CD4-positive, alpha-beta T cell treated with Interleukin-15 for 1 hour (primary cell): Measurements from ENCODE around the gene ZNF112.
"Not testable (repeated sequence)": the region's sequence is repeated elsewhere in the genome, so short reads cannot be mapped to it uniquely, and the experiment has no call there.

Source experiments
- DNase-seq: peaks from one replicate; pipeline ENCODE4 v3.0.0-alpha.2; 2020

The ZNF112 gene

GRCh38 chr19:44356383-44357111, at the start of gene ZNF112:
ZNF112 (minus strand) TSS chr19:44356680; CDS start chr19:44340539, 16,141 bp downstream.
- DNase-seq, result peak; percentile 34

- peak; percentile 86 for DNase-seq
Measured at GRCh38 chr19:44401139-44402115, 44.9 kb upstream of the ZNF112 start, which contains the start of gene ZNF285. ZNF285 (minus strand) TSS chr19:44401608; CDS start chr19:44397213, 4,395 bp downstream.

- DNase-seq, result not testable (repeated sequence)
Measured at GRCh38 chr19:44389268-44389667, 32.8 kb upstream of the ZNF112 start.

- DNase-seq, result no peak
Measured at GRCh38 chr19:44374789-44375188, 18.3 kb upstream of the ZNF112 start.

GRCh38 chr19:44371815-44372480, 15.5 kb upstream of the ZNF112 start:
- DNase-seq, result no peak

- DNase-seq, result no peak
Measured at GRCh38 chr19:44367024-44367423, 10.5 kb upstream of the ZNF112 start.

GRCh38 chr19:44346556-44346955, 9.9 kb downstream of the ZNF112 start:
- DNase-seq, result no peak

GRCh38 chr19:44345959-44346358, 10.5 kb downstream of the ZNF112 start:
- DNase-seq, result no peak

GRCh38 chr19:44344255-44344654, 12.2 kb downstream of the ZNF112 start:
- DNase-seq, result no peak

GRCh38 chr19:44341794-44342193, 14.7 kb downstream of the ZNF112 start:
- DNase-seq, result no peak

- DNase-seq, result not testable (repeated sequence)
Measured at GRCh38 chr19:44334639-44335038, 21.8 kb downstream of the ZNF112 start.

GRCh38 chr19:44332145-44332544, 24.3 kb downstream of the ZNF112 start:
- DNase-seq, result no peak

GRCh38 chr19:44315883-44316282, 40.6 kb downstream of the ZNF112 start:
- no peak for DNase-seq

- no peak for DNase-seq
Measured at GRCh38 chr19:44313231-44313630, 43.2 kb downstream of the ZNF112 start.

GRCh38 chr19:44308011-44308410, 48.5 kb downstream of the ZNF112 start:
- no peak for DNase-seq

- no peak for DNase-seq
Measured at GRCh38 chr19:44306283-44306682, 50.2 kb downstream of the ZNF112 start.

- DNase-seq, result no peak
Measured at GRCh38 chr19:44305457-44305856, 51.0 kb downstream of the ZNF112 start.

GRCh38 chr19:44304659-44305193, 51.8 kb downstream of the ZNF112 start, which contains the start of gene ZNF235:
ZNF235 (minus strand) TSS chr19:44305025; CDS start chr19:44303404, 1,621 bp downstream.
- peak; percentile 82 for DNase-seq

- DNase-seq, result no peak
Measured at GRCh38 chr19:44303976-44304568, 52.4 kb downstream of the ZNF112 start.

GRCh38 chr19:44303320-44303719, 53.2 kb downstream of the ZNF112 start:
- DNase-seq, result no peak

- no peak for DNase-seq
Measured at GRCh38 chr19:44284968-44285367, 71.5 kb downstream of the ZNF112 start.

GRCh38 chr19:44282846-44283245, 73.6 kb downstream of the ZNF112 start:
- DNase-seq, result no peak
